ENCODE data around the gene CERS3.

CERS3 gene

GRCh38 chr15:100529556-100529955 is 806 bp upstream of the CERS3 start:
- no peak for DNase-seq (ENCODE audit: low spot score)

- peak; percentile 58 for DNase-seq (ENCODE audit: low spot score)
Measured at GRCh38 chr15:100526027-100526481, 2.7 kb downstream of the CERS3 start.

DNA sequence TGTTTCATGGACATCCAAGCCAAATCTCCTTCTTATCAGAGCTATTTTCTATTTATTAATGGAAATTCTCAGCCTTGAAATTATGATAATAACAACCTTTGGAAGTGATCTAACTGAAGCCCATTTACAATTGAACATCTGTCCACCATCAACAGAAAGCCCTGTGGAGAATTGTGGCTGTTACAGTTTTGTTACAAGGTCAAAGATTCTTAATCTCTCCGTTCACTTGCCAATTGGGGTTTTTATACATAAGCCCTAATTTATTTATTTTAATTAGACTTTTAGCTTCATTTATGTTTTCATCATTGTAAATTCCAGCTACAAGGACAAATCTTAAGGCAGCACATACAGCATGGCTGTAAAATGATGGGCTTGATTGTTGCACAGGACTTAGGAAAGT is 3.3 kb downstream of the CERS3 start:
- no peak for DNase-seq (ENCODE audit: low spot score)

DNA sequence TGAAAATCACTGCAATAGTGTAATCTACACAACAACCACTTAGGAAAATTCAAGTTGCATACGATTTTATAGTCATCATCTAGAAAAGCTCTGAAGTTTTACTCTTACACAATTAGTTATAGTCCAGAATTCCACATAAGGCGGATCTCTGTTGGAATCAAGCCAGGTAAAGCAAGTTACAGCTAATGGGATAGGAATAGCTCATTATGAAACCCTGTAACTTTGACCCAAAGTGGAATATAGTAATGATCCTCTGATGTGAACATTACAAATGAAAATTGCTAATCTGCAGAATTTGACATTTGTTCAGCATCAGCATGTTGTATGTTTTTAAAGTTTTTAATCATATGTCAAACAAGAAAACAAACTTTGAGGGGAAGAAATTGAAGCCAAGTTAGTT is 4.4 kb downstream of the CERS3 start:
- DNase-seq (ENCODE audit: low spot score): no peak

DNA sequence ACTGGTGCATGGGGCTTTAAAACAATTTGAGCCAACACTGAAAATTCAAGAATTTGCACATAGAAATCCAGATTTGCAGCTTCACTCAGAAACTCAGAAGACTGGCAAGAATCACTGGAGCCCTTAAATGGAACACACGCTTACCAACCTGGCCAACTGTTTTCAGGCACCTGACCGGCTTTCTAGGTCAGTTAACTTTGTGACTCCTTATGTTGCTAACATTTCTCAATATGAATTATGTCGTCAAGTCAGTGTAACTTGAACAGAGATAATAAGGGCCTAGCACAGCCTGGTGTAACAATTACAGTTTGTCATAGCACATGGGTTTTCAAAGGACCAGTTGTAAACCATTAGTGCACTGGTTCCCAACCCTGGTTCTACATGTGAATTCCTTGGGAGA is 6.8 kb downstream of the CERS3 start:
- no peak for DNase-seq (ENCODE audit: low spot score)

- peak; percentile 53 for DNase-seq (ENCODE audit: low spot score)
Measured at GRCh38 chr15:100520132-100520921, 8.4 kb downstream of the CERS3 start.

GRCh38 chr15:100517846-100518245 is 10.9 kb downstream of the CERS3 start:
- no peak for DNase-seq (ENCODE audit: low spot score)

DNA sequence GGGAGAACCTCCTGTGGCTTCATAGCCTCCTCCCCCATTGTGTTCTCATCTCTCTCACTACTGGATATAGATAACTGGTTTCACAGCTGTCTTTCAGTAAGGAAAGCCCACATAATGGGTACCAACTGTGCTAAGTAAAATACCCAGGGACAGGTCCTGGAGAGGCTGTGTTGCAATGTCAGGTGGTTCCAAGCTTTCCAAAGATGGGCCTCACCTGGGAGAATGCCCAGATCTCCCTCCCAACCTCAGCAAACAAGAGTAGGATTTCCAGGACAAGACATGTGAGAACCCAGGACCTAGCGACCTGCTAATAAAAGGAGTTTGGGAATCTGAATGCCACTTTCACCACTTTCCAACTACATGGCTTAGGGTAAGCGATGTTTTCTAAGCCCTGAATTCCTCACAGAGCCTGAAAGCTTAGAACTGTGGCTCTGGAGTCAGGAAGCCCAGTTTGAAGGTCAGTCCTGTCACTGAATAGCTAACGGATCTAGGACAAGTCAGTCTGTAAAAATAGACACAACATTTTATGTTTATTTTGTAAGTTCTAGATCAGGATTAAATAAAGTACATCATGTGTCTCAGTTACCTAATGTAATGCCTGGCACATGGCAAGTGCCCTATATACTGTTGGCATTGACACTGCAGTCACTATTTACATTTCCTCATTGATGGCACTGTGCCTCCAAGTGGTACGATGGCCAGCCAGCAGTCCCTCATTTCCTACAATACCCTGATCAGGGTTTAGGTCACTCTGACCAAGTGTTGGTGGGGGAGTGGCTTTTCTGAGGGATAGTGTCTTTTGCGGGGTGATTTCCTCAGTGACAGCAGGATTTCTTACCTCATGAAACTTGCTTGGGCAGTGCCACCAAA is 11.9 kb downstream of the CERS3 start:
- DNase-seq (ENCODE audit: low spot score): no peak

- no peak for DNase-seq (ENCODE audit: low spot score)
Measured at GRCh38 chr15:100515758-100516157, 13.0 kb downstream of the CERS3 start.

DNA sequence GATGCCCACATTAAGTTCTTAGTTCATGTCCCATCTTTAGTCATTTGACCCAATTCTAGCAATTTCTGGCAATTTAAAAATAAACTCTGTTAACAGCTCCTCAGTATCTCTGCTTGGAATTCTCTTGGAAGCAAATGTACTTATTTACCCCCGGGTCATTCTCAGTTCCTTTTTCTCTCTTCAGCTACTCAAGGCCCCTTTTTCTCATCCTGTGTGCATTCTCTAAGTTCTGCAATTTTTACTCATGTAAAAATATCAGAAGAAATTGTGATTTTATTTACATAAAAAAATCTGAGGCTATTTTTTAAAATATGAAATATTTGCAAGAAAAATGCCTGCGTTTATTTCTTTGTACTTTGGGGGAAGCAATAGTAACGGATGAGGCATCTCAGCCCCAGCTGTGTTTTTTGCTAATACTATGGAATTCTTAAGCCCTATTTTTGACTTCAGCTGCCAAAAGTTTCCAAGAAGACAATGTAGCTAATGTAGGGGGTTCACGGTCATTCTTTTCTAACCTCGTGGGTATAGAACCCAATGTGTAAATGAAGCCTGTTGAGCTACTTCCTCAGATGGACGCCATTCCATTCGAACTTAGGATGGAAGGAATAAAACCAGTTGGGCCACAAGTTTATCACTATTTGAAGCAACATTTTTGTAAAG is 20.0 kb downstream of the CERS3 start:
- no peak for DNase-seq (ENCODE audit: low spot score)

GRCh38 chr15:100502651-100503050 is 26.1 kb downstream of the CERS3 start:
- DNase-seq (ENCODE audit: low spot score): no peak

GRCh38 chr15:100501117-100501516 is 27.6 kb downstream of the CERS3 start:
- DNase-seq (ENCODE audit: low spot score): no peak

GRCh38 chr15:100500226-100500990 is 28.3 kb downstream of the CERS3 start:
- DNase-seq (ENCODE audit: low spot score): no peak

DNA sequence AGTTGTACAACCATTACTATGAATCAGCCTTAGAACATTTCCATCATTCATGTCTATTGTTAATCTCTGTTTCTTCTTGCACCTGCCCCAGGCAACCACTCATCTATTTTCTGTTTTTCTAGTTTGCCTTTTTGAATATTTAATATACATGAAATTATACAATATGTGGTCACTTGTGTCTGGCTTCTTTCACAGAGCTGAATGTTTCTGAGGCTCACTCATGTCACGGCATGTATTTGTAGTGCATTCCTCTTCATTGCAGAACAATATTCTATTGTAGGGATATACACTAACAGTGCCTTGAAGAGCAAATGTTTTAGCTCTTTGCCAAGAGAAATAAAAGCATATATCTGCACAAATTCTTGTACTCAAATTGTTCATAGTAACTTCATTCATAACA is 32.9 kb downstream of the CERS3 start:
- DNase-seq (ENCODE audit: low spot score): no peak

- no peak for DNase-seq (ENCODE audit: low spot score)
Measured at GRCh38 chr15:100493213-100493612, 35.5 kb downstream of the CERS3 start.

GRCh38 chr15:100484443-100484842 is 44.3 kb downstream of the CERS3 start:
- DNase-seq (ENCODE audit: low spot score): no peak

DNA sequence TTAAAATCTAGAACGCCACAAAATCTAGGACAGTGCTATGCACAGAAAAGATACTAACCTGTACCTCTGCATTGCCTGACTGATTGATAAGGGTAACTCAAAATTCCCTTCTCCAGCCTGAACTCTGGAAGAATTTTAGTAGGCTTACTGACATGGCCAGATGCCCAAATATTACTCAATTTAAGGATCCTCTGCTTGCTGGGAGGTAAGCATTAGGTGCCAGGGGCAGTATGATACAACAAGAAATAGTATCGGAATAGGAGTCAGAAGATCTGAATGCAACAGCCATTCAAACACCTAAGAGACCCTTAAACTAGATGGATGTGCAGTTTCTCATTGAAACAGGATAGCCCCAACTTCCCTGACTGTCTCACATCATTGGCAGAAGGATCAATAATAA is 45.4 kb downstream of the CERS3 start:
- no peak for DNase-seq (ENCODE audit: low spot score)

- DNase-seq (ENCODE audit: low spot score): no peak
Measured at GRCh38 chr15:100476805-100477204, 51.9 kb downstream of the CERS3 start.

DNA sequence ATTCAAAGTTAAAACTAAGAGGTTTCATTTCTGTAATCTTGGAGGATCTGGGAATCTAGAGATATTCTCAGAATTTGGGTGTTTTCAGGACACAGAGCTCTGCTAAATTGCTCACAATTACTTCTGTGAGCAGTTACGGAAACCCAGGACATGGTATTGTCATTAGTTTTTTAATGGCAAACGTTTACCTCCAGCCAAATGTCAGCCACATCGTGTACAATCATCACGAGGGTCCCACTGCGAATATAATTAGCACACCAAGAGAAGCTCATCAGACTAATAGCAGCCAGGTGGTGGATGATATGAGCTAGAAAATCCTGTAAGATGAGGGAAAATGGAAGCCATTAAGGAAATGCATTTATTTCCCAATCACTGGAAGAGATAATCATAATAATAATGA is 56.0 kb downstream of the CERS3 start:
- DNase-seq (ENCODE audit: low spot score): no peak

GRCh38 chr15:100471933-100472332 is 56.8 kb downstream of the CERS3 start:
- no peak for DNase-seq (ENCODE audit: low spot score)

DNA sequence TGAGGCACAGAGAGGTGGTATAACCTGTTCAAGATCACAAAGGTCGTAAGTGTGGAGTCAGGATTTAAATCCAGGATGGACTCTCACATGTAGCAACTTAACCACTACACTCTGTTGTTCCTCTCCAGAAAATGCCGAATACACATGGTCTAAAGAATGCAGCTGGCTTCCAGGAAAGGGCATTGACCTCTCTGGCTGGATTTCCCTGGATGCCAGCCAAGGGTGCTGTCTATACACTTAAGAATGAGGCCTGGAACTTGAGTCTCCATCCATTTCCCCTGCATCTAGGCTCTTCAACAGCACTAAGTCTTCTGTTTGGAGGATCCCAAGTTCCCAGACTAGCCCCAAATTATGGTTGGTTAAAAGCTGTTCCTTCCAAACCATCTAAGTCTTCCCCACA is 60.5 kb downstream of the CERS3 start:
- no peak for DNase-seq (ENCODE audit: low spot score)

DNA sequence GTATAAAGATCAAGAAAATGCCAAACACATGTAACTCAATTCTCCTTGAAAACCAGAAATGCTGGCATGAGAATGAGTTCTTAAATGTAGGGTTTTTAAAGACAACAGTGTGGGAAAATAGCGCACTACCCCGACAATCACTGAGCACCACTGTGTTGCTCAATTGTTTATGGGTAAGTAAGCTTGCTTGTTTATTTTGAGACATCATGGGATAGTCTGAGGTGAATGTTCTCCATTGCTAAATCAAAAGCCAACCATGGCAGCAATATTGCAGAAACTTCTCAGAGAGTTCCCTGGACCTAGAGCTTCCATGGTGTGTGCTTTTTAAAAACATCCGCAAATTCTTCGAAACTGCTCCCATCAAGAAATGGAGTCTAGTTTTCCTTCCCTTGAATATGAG is 62.7 kb downstream of the CERS3 start:
- no peak for DNase-seq (ENCODE audit: low spot score)
